ENCODE results near the gene TNS1. TPM values are rescaled to one million over a fixed set of nuclear protein-coding genes. Genes with fewer than 3 reads are reported as not detected.

The TNS1 gene
- total RNA-seq, 1 experiment from 2014 or later, result 6.2 TPM

DNA sequence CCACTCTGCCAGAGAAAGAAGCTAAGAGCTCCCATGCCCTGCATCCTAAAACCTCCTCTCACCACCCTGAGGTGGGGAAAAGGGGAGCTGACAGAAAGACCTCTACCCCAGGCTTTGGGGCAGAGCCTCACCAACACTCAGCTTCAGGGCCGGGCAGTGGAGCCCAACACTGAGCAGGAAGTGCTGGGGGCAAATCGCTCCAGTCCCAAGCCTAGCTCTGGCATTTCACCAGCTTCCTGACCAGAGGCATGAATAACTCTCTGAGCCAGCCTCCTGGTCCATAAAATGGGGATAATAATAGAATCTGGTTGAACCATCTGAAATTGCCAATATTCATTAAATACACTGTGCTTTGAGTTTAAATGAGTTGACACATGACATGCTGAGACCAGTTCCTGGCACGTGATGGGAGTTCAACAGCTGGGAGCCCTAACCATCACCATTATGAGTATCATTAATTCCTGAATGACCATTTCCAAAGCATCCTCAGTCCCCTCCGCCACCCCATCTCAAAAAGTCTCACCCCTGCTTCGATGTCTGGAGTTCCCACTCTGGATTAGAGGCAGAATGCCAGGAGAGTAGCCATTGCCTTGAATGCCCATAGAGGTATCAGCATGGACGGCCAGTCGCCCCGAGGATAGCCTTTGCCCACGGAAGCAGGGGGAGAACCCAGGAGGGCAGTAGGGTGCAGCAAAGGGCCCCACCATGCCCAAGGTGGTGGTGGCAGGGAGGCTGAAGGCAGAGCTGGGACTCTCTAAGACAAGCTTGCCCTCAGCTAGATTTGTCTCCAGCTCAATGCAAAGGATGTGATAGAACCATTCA, 153.4 kb downstream of the TNS1 start:
- Histone ChIP-seq H3K36me3 (ENCODE audit: control insufficient read depth in 1 of 2, insufficient read depth in 2 of 2, low read length in 2 of 2) (no peaks in the 10 kb centered on the region), H3K4me1 (ENCODE audit: control insufficient read depth in 1 of 2, insufficient read depth in 2 of 2, low read length in 2 of 2) (peaks cover 39 to 66% of the 10 kb centered on the region in 2 experiments), H3K27me3 (ENCODE audit: insufficient read depth, low read length) (no peaks in the 10 kb centered on the region), H3K27ac (ENCODE audit: low read depth, low read length) (no peak overlapping the region), H3K9me3 (ENCODE audit: control insufficient read depth in 1 of 2, insufficient read depth in 1 of 2, low read depth in 1 of 2, low read length in 2 of 2) (peaks cover 0 to 1% of the 10 kb centered on the region in 2 experiments; a peak in 1 of 4 replicates), H3K9me2 (ENCODE audit: insufficient read depth) (no peaks in the 10 kb centered on the region), H3K79me2 (ENCODE audit: insufficient read depth, low read length) (no peaks in the 10 kb centered on the region), H2AFZ (ENCODE audit: low read depth, low read length, poor library complexity, severe bottlenecking) (no peak overlapping the region), H3K9ac (ENCODE audit: low read length) (peak overlapping the region; percentile 40), H3K4me2 (ENCODE audit: low read length) (peak overlapping the region; percentile 82), H4K20me1 (ENCODE audit: insufficient read depth) (no peaks in the 10 kb centered on the region), H3K4me3 (replicated peaks in 1 of 2; ENCODE audit: low read depth in 1 of 2, low read length in 2 of 2) (peak overlapping the region in 1 of 2 experiments; percentile 31; a peak in 1 of 4 replicates)
- no TSS peak for BruUV-seq (replicated peaks)
- ChIA-PET POLR2A (no interaction called here), RAD21 (ENCODE audit: low non-redundant PET in 1 of 2, low total read pairs in 2 of 2, uncharacterized antibody in 2 of 2, unreplicated experiment in 2 of 2) (no interaction called here), CTCF (no interaction called here)
- DNase-seq (ENCODE audit: low read depth, low spot score) (no peak), ATAC-seq (no peak)
- TF ChIP-seq RAD21 (IDR thresholded peaks at IDR 0.05; ENCODE audit: low read depth) (no peak), FOSL1 (IDR thresholded peaks at IDR 0.05; ENCODE audit: low read depth) (no peak), EZH2 (IDR thresholded peaks at IDR 0.05) (no peak), TCF7L2 (IDR thresholded peaks at IDR 0.05; ENCODE audit: borderline replicate concordance, extremely low read depth, insufficient read depth, insufficient read length) (no peak), CBX3 (IDR thresholded peaks at IDR 0.05; ENCODE audit: low read depth) (no peak), POLR2A (IDR thresholded peaks at IDR 0.05; ENCODE audit: borderline replicate concordance, extremely low read depth, insufficient read depth, insufficient read length) (no peak), ZFX (IDR thresholded peaks at IDR 0.05) (no peak), CEBPB (IDR thresholded peaks at IDR 0.05; ENCODE audit: low read depth) (no peak), JUND (IDR thresholded peaks at IDR 0.05) (no peak), POLR2AphosphoS5 (IDR thresholded peaks at IDR 0.05; ENCODE audit: low read depth, low read length) (no peak), YY1 (IDR thresholded peaks at IDR 0.05; ENCODE audit: extremely low read depth, insufficient replicate concordance, low read depth, low read length) (no peak), EZH2phosphoT487 (IDR thresholded peaks at IDR 0.05; ENCODE audit: borderline replicate concordance) (no peak), SRF (IDR thresholded peaks at IDR 0.05; ENCODE audit: low read depth) (no peak), EGR1 (IDR thresholded peaks at IDR 0.05; ENCODE audit: low read depth) (no peak), SP1 (IDR thresholded peaks at IDR 0.05; ENCODE audit: low read depth) (no peak)
- TF ChIP-seq, protein P1, sequence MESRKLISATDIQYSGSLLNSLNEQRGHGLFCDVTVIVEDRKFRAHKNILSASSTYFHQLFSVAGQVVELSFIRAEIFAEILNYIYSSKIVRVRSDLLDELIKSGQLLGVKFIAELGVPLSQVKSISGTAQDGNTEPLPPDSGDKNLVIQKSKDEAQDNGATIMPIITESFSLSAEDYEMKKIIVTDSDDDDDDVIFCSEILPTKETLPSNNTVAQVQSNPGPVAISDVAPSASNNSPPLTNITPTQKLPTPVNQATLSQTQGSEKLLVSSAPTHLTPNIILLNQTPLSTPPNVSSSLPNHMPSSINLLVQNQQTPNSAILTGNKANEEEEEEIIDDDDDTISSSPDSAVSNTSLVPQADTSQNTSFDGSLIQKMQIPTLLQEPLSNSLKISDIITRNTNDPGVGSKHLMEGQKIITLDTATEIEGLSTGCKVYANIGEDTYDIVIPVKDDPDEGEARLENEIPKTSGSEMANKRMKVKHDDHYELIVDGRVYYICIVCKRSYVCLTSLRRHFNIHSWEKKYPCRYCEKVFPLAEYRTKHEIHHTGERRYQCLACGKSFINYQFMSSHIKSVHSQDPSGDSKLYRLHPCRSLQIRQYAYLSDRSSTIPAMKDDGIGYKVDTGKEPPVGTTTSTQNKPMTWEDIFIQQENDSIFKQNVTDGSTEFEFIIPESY (IDR thresholded peaks at IDR 0.05; ENCODE audit: extremely low read depth, insufficient replicate concordance, low read length), result no peak
- TF ChIP-seq, protein P2, sequence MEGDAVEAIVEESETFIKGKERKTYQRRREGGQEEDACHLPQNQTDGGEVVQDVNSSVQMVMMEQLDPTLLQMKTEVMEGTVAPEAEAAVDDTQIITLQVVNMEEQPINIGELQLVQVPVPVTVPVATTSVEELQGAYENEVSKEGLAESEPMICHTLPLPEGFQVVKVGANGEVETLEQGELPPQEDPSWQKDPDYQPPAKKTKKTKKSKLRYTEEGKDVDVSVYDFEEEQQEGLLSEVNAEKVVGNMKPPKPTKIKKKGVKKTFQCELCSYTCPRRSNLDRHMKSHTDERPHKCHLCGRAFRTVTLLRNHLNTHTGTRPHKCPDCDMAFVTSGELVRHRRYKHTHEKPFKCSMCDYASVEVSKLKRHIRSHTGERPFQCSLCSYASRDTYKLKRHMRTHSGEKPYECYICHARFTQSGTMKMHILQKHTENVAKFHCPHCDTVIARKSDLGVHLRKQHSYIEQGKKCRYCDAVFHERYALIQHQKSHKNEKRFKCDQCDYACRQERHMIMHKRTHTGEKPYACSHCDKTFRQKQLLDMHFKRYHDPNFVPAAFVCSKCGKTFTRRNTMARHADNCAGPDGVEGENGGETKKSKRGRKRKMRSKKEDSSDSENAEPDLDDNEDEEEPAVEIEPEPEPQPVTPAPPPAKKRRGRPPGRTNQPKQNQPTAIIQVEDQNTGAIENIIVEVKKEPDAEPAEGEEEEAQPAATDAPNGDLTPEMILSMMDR (IDR thresholded peaks at IDR 0.05 in 2 of 3, conservative IDR thresholded peaks at IDR 0.05 in 1 of 3; ENCODE audit: borderline replicate concordance in 1 of 3, insufficient read depth in 1 of 3, low read depth in 2 of 3, low read length in 2 of 3), result no peak
- TF ChIP-seq, protein P3, sequence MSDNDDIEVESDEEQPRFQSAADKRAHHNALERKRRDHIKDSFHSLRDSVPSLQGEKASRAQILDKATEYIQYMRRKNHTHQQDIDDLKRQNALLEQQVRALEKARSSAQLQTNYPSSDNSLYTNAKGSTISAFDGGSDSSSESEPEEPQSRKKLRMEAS (IDR thresholded peaks at IDR 0.05), result no peak
- TF ChIP-seq, protein P4, sequence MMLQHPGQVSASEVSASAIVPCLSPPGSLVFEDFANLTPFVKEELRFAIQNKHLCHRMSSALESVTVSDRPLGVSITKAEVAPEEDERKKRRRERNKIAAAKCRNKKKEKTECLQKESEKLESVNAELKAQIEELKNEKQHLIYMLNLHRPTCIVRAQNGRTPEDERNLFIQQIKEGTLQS (IDR thresholded peaks at IDR 0.05), result no peak
- TF ChIP-seq, protein P5, sequence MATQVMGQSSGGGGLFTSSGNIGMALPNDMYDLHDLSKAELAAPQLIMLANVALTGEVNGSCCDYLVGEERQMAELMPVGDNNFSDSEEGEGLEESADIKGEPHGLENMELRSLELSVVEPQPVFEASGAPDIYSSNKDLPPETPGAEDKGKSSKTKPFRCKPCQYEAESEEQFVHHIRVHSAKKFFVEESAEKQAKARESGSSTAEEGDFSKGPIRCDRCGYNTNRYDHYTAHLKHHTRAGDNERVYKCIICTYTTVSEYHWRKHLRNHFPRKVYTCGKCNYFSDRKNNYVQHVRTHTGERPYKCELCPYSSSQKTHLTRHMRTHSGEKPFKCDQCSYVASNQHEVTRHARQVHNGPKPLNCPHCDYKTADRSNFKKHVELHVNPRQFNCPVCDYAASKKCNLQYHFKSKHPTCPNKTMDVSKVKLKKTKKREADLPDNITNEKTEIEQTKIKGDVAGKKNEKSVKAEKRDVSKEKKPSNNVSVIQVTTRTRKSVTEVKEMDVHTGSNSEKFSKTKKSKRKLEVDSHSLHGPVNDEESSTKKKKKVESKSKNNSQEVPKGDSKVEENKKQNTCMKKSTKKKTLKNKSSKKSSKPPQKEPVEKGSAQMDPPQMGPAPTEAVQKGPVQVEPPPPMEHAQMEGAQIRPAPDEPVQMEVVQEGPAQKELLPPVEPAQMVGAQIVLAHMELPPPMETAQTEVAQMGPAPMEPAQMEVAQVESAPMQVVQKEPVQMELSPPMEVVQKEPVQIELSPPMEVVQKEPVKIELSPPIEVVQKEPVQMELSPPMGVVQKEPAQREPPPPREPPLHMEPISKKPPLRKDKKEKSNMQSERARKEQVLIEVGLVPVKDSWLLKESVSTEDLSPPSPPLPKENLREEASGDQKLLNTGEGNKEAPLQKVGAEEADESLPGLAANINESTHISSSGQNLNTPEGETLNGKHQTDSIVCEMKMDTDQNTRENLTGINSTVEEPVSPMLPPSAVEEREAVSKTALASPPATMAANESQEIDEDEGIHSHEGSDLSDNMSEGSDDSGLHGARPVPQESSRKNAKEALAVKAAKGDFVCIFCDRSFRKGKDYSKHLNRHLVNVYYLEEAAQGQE (IDR thresholded peaks at IDR 0.05; ENCODE audit: low read depth), result no peak
- intact Hi-C loops (cut with micrococcal nuclease), result no loop called here

Data from HCT116 (cell line).